HepG2 (cell line): ENCODE data around the gene MKRN1. TPM values are rescaled to one million over a fixed set of nuclear protein-coding genes. Genes with fewer than 3 reads are reported as not detected.
A peak's percentile ranks its signal among the peaks of the same experiment; 100 is the strongest.

Experiments
- ATAC-seq: fragments of 200-7000 bp; cut with Tn5 transposase; 3 replicates; pipeline ENCODE4 v1.9.1; 2020; ENCODE audit warnings: mild to moderate bottlenecking, moderate library complexity
- BruUV-seq: library from RNA; stranded (reverse); fragments of 400-500 nt; replicated peaks from 2 replicates; lab custom pipeline; 2021; lab: Mats Ljungman, UMichigan
- CTCF ChIA-PET: fragments of 300-600 bp; formaldehyde crosslinking; extraction: SDS; loops from one replicate; lab custom pipeline; 2021; ENCODE audit warnings: low total read pairs, inconsistent platforms, low intra/inter-chr PET ratio; lab: Yijun Ruan, JAX
- POLR2A ChIA-PET: fragments of 350-600 bp; sonication (Branson Sonifier 250); formaldehyde crosslinking; loops from one replicate; lab custom pipeline; 2020; ENCODE audit warnings: antibody characterized with exemption, inconsistent platforms; lab: Yijun Ruan, JAX
- DNase-seq: peaks from one replicate; pipeline ENCODE4 v3.0.0-alpha.2; 2015; ENCODE audit warnings: low spot score
- FAIRE-seq: peaks from 3 replicates; lab custom pipeline; 2011; peaks lifted over from hg19 to GRCh38; lab: Jason Lieb, UNC
- H2AFZ ChIP-seq: one replicate; pipeline ENCODE4 v1.6.1; 2011; ENCODE audit warnings: low read length, inconsistent platforms
- H3K27ac ChIP-seq: fragments of 300-600 bp; 3 replicates; pipeline ENCODE4 v1.8.0; 2011; ENCODE audit warnings: mixed run types, mild to moderate bottlenecking, mixed read lengths, low read length, inconsistent platforms; ENCODE audit not compliant: insufficient read depth; ENCODE audit errors: extremely low read length
- H3K27me3 ChIP-seq, 2 experiments: fragments of 200-600 bp in 1 of 2; 2 replicates in 1 of 2; 3 replicates in 1 of 2; pipeline versions ENCODE4 v1.6.0 to v1.8.0; 2011; ENCODE audit warnings: low read length in 2 of 2, mild to moderate bottlenecking in 2 of 2, moderate library complexity in 2 of 2, inconsistent platforms in 1 of 2; ENCODE audit not compliant: insufficient read depth in 2 of 2, control insufficient read depth in 1 of 2
- H3K36me3 ChIP-seq, 2 experiments: fragments of 200-600 bp in 1 of 2; replicated peaks in 1 of 2; 2 replicates in 1 of 2; 3 replicates in 1 of 2; pipeline versions ENCODE4 v1.5.1 to v1.8.0; 2011; ENCODE audit warnings: low read length in 2 of 2, inconsistent platforms in 1 of 2; ENCODE audit not compliant: insufficient read depth in 2 of 2, control insufficient read depth in 1 of 2
- H3K4me1 ChIP-seq: 2 replicates; pipeline ENCODE4 v1.5.1; 2012; ENCODE audit warnings: low read length, inconsistent platforms; ENCODE audit not compliant: insufficient read depth
- H3K4me2 ChIP-seq: 2 replicates; pipeline ENCODE4 v1.6.0; 2011; ENCODE audit warnings: low read depth, low read length, inconsistent platforms
- H3K4me3 ChIP-seq, 3 experiments: fragments of 200-600 bp in 1 of 3; sonication (generic), shearing (Covaris generic) in 1 of 3; replicated peaks in 1 of 3; 2 replicates each; pipeline ENCODE4 v1.5.1; 2011 to 2016; ENCODE audit warnings: low read length in 3 of 3, inconsistent platforms in 2 of 3, low read depth in 2 of 3, mild to moderate bottlenecking in 2 of 3, control low read depth in 1 of 3, mixed read lengths in 1 of 3; ENCODE audit not compliant: insufficient read depth in 1 of 3
- H3K79me2 ChIP-seq: one replicate; pipeline ENCODE4 v1.6.1; 2011; ENCODE audit warnings: low read length, inconsistent platforms; ENCODE audit not compliant: insufficient read depth
- H3K9ac ChIP-seq: 2 replicates; pipeline ENCODE4 v1.6.0; 2011; ENCODE audit warnings: mild to moderate bottlenecking, low read depth, low read length, inconsistent platforms; ENCODE audit not compliant: insufficient read depth
- H3K9me3 ChIP-seq: 2 replicates; pipeline ENCODE4 v1.5.1; 2012; ENCODE audit warnings: mild to moderate bottlenecking, low read length
- H4K20me1 ChIP-seq: 2 replicates; pipeline ENCODE4 v1.6.0; 2011; ENCODE audit warnings: inconsistent platforms, mild to moderate bottlenecking, low read length, moderate library complexity; ENCODE audit not compliant: insufficient read depth
- ADNP ChIP-seq: sonication (generic); formaldehyde crosslinking; IDR thresholded peaks from 2 replicates; pipeline ENCODE4 v1.4.0; 2020; ENCODE audit warnings: missing genetic modification reagents
- AGO1 ChIP-seq: fragments of 200-400 bp; formaldehyde crosslinking; IDR thresholded peaks from 2 replicates; pipeline ENCODE4 v1.6.1; 2017; ENCODE audit warnings: mild to moderate bottlenecking, low read depth, low read length, moderate library complexity; ENCODE audit not compliant: poor library complexity, severe bottlenecking
- BHLHE40 ChIP-seq: IDR thresholded peaks from 2 replicates; pipeline ENCODE4 v1.6.1; 2011; ENCODE audit warnings: low read length, improper control_type of control experiment
- ELF3 ChIP-seq: IDR thresholded peaks from 2 replicates; pipeline ENCODE4 v1.6.1; 2016; ENCODE audit warnings: missing genetic modification reagents, missing compliant biosample characterization
- FIP1L1 ChIP-seq: fragments of 200-400 bp; formaldehyde crosslinking; IDR thresholded peaks from 2 replicates; pipeline ENCODE4 v1.6.1; 2018; ENCODE audit warnings: low read depth, mild to moderate bottlenecking, low read length, moderate library complexity, borderline replicate concordance; ENCODE audit not compliant: insufficient read depth
- KDM5B ChIP-seq: sonication (generic); formaldehyde crosslinking; IDR thresholded peaks from 2 replicates; pipeline ENCODE4 v1.4.0; 2020; ENCODE audit warnings: missing genetic modification reagents, mild to moderate bottlenecking, borderline replicate concordance
- MYC ChIP-seq: sonication (generic); formaldehyde crosslinking; IDR thresholded peaks from 2 replicates; pipeline ENCODE4 v1.9.0; 2021; ENCODE audit warnings: missing genetic modification reagents, borderline replicate concordance
- PLRG1 ChIP-seq: fragments of 450-650 bp; conservative IDR thresholded peaks from 2 replicates; pipeline ENCODE4 v1.6.1; 2016
- RAD21 ChIP-seq: fragments of 450-650 bp; formaldehyde crosslinking; IDR thresholded peaks from 2 replicates; pipeline ENCODE4 v1.5.0; 2020; ENCODE audit warnings: mild to moderate bottlenecking
- RFX1 ChIP-seq: fragments of 450-650 bp; IDR thresholded peaks from 2 replicates; pipeline ENCODE4 v1.6.1; 2017
- RNF219 ChIP-seq: sonication (generic); formaldehyde crosslinking; IDR thresholded peaks from 2 replicates; pipeline ENCODE4 v1.5.0; 2020; ENCODE audit warnings: mild to moderate bottlenecking, missing genetic modification reagents
- SIN3B ChIP-seq: fragments of 150-350 bp; IDR thresholded peaks from 2 replicates; pipeline ENCODE4 v1.6.1; 2014; ENCODE audit warnings: low read length
- STAT5B ChIP-seq: sonication (generic); formaldehyde crosslinking; IDR thresholded peaks from 2 replicates; pipeline ENCODE4 v1.4.0; 2020; ENCODE audit warnings: missing genetic modification reagents
- TMF1 ChIP-seq: sonication (generic); formaldehyde crosslinking; IDR thresholded peaks from 2 replicates; pipeline ENCODE4 v1.8.1; 2022; ENCODE audit warnings: low read depth, missing genetic modification reagents
- U2AF1 ChIP-seq: fragments of 200-400 bp; formaldehyde crosslinking; optimal IDR thresholded peaks from 2 replicates; pipeline ENCODE3; 2017; ENCODE audit warnings: mild to moderate bottlenecking, low read depth, low read length
- ZBTB1 ChIP-seq: sonication (generic); formaldehyde crosslinking; IDR thresholded peaks from 2 replicates; pipeline ENCODE4 v1.4.0; 2020; ENCODE audit warnings: missing genetic modification reagents, borderline replicate concordance
- ZBTB34 ChIP-seq: sonication (generic); formaldehyde crosslinking; IDR thresholded peaks from 2 replicates; pipeline ENCODE4 v1.8.0; 2022; ENCODE audit warnings: mild to moderate bottlenecking, missing genetic modification reagents
- ZNF234 ChIP-seq: sonication (generic); formaldehyde crosslinking; conservative IDR thresholded peaks from 2 replicates; pipeline ENCODE4 v1.5.1; 2020; ENCODE audit warnings: mild to moderate bottlenecking, missing genetic modification reagents
- ZNF556 ChIP-seq: sonication (generic); formaldehyde crosslinking; IDR thresholded peaks from 2 replicates; pipeline ENCODE4 v1.4.0; 2020; ENCODE audit warnings: mild to moderate bottlenecking, missing genetic modification reagents, borderline replicate concordance
- ZNF564 ChIP-seq: sonication (generic); formaldehyde crosslinking; IDR thresholded peaks from 2 replicates; pipeline ENCODE4 v1.8.1; 2023; ENCODE audit warnings: mild to moderate bottlenecking, missing genetic modification reagents
- ZNF605 ChIP-seq: sonication (generic); formaldehyde crosslinking; IDR thresholded peaks from 2 replicates; pipeline ENCODE4 v1.8.0; 2022; ENCODE audit warnings: mild to moderate bottlenecking, missing genetic modification reagents
- ZNF616 ChIP-seq: sonication (generic); formaldehyde crosslinking; IDR thresholded peaks from 2 replicates; pipeline ENCODE4 v1.5.0; 2020; ENCODE audit warnings: low read depth, mild to moderate bottlenecking, missing genetic modification reagents
- ZNF720 ChIP-seq: sonication (generic); formaldehyde crosslinking; IDR thresholded peaks from 2 replicates; pipeline ENCODE4 v1.4.0; 2020; ENCODE audit warnings: missing genetic modification reagents
- WGBS: methylation state at CpG from one replicate; pipeline ENCODE4 v1.1.6; 2017; ENCODE audit warnings: low lambda C conversion rate; 5-methylcytosine and 5-hydroxymethylcytosine counted together
- in situ Hi-C: cut with HindIII; loops from 2 replicates; pipeline ENCODE4 v1.10.0; 2017; ENCODE audit warnings: low pct_unique_long_range_greater_than_20kb; ENCODE audit not compliant: extremely low pct_ligation_motif_present
- intact Hi-C: fragments of 100-400 bp; cut with micrococcal nuclease; formaldehyde crosslinking; loops from one replicate; pipeline ENCODE4 v1.10.0; 2022; ENCODE audit not compliant: unreplicated experiment
- polyA plus RNA-seq, 8 experiments: library from polyadenylated mRNA; depleted of rRNA in 3 of 8; stranded (reverse) in 7 of 8; unstranded in 1 of 8; fragments of >200 nt; fragmentation: Illumina TruSeq in 4 of 8; extraction: Trizol in 4 of 8; gene quantifications; 2 replicates each; pipeline versions ENCODE4 v1.2.1 to v1.2.3, GENCODE V29; 2011 to 2016; ENCODE audit warnings: low read depth in 4 of 8, missing spikeins in 1 of 8, mixed read lengths in 1 of 8; ENCODE audit not compliant: insufficient read depth in 1 of 8
- total RNA-seq, 5 experiments: library from RNA; depleted of rRNA; stranded (reverse); fragments of >200 nt; fragmentation: Illumina TruSeq; extraction: Trizol; gene quantifications; 2 replicates each; pipeline ENCODE4 v1.2.3, GENCODE V29; 2016; ENCODE audit warnings: low read depth in 1 of 5

The MKRN1 gene
- total and polyA plus RNA-seq, 2 of the 13 experiments (the other 11 are each of a cell fraction or from before 2014, with no cell fraction given): 28.5 to 32.8 TPM

- TF ChIP-seq ZBTB34 (CRISPR knock-in tag) (no peak), ZBTB1 (CRISPR knock-in tag) (no peak), PLRG1 (no peak), ZNF605 (no peak), FIP1L1 (no peak), ZNF616 (CRISPR knock-in tag) (no peak), MYC (no peak), KDM5B (CRISPR knock-in tag) (no peak), ZNF234 (no peak), SIN3B (no peak)
Observed at GRCh38 chr7:140526214-140526613, 46.9 kb upstream of the MKRN1 start (continued).

GRCh38 chr7:140525743-140526142 lies 46.4 kb upstream of the MKRN1 start:
- in situ Hi-C loops: no loop called here
- no peak overlapping the region for H3K9ac ChIP-seq
- no peaks in the 10 kb centered on the region for H3K9me3 ChIP-seq
- no peak overlapping the region for H3K27ac ChIP-seq
- H3K4me2 ChIP-seq: 0 out of 2 replicates have a peak overlapping the region, but pooled peaks have one; percentile 1
- no peak for FAIRE-seq
- H3K27me3 ChIP-seq: peaks cover 0 to 18% of the 10 kb centered on the region in 2 experiments; a peak in 2 of 5 replicates
- CTCF ChIA-PET: no interaction called here
- no peak for DNase-seq
- H3K4me1 ChIP-seq: peaks cover 16% of the 10 kb centered on the region; the same call in 1 of the 2 replicates
- H3K79me2 ChIP-seq: no peaks in the 10 kb centered on the region
- H2AFZ ChIP-seq: no peak overlapping the region
- no peaks in the 10 kb centered on the region for H4K20me1 ChIP-seq
- ATAC-seq: peak; percentile 64
- H3K4me3 ChIP-seq: no peak overlapping the region
- POLR2A ChIA-PET: no interaction called here
- no peaks in the 10 kb centered on the region for H3K36me3 ChIP-seq
- BruUV-seq: no TSS peak
- intact Hi-C loops: no loop called here
- WGBS: 6% methylated on average over 7 of the region's 10 CpGs
- TF ChIP-seq RNF219 (CRISPR knock-in tag): no peak
- no peak for TF ChIP-seq ZNF720
- no peak for TF ChIP-seq ADNP (CRISPR knock-in tag)
- no peak for TF ChIP-seq RFX1
- no peak for TF ChIP-seq STAT5B
- no peak for TF ChIP-seq BHLHE40
- no peak for TF ChIP-seq ZNF556 (CRISPR knock-in tag)
- no peak for TF ChIP-seq RAD21 (CRISPR knock-in tag)
- TF ChIP-seq U2AF1: no peak
- no peak for TF ChIP-seq ZNF564
- no peak for TF ChIP-seq ELF3
- no peak for TF ChIP-seq AGO1
- no peak for TF ChIP-seq TMF1 (CRISPR knock-in tag)
